Mesenteric fat pad (tissue), 1 donor: Measurements from ENCODE around the gene SP6. TPM values are rescaled to one million over a fixed set of nuclear protein-coding genes. Genes with fewer than 3 reads are reported as not detected.

Experiments
- total RNA-seq: library from RNA; stranded (reverse); fragmentation: NEBNext Ultra II Directional; extraction: Animal tissue kit (Norgen Biotek cat#: 25700); gene quantifications from one replicate; pipeline ENCODE4 v1.2.1, GENCODE V29; 2021
- donor health status: DM: yes; HTN: yes; CAD: no.

SP6 gene
- total RNA-seq, 1 donor from 2014 or later: 1.9 TPM

Other genes starting within 250 kb of the SP6 start
- gene KPNB1, start 201.2 kb downstream of the SP6 start, total RNA-seq: 276 TPM
- 21.7 TPM for gene TBKBP1, start 157.0 kb downstream of the SP6 start, total RNA-seq
- 0.35 TPM for gene TBX21, start 117.9 kb downstream of the SP6 start, total RNA-seq
- 5.1 TPM for gene OSBPL7, start 29.4 kb downstream of the SP6 start, total RNA-seq
- 33.5 TPM for gene MRPL10, start 19.6 kb downstream of the SP6 start, total RNA-seq
- gene LRRC46, start 19.5 kb downstream of the SP6 start, total RNA-seq: not detected
- gene SCRN2, start 9.9 kb downstream of the SP6 start, total RNA-seq: 70.6 TPM
- 12.7 TPM for gene SP2, start 45.1 kb upstream of the SP6 start, total RNA-seq
- gene PNPO, start 90.4 kb upstream of the SP6 start, total RNA-seq: 28.2 TPM
- not detected for gene PRR15L, start 106.7 kb upstream of the SP6 start, total RNA-seq
- gene CDK5RAP3, start 120.0 kb upstream of the SP6 start, total RNA-seq: 105 TPM
- 64.4 TPM for gene COPZ2, start 186.6 kb upstream of the SP6 start, total RNA-seq
- gene NFE2L1, start 197.2 kb upstream of the SP6 start, total RNA-seq: 171 TPM